Subcutaneous abdominal adipose tissue (tissue), 5 donors: ENCODE data around the gene CMBL.
A peak's percentile ranks its signal among the peaks of the same experiment; 100 is the strongest.

Experiments used
- H3K27ac ChIP-seq: one replicate; pipeline ENCODE4 v1.7.0; 2013; ENCODE audit warnings: low read depth, mild to moderate bottlenecking, inconsistent platforms, low read length, moderate library complexity
- H3K27me3 ChIP-seq, 5 donors: one replicate each; pipeline ENCODE4 v1.7.0; 2013; ENCODE audit warnings: low read length in 5 of 5, inconsistent platforms in 1 of 5; ENCODE audit not compliant: control insufficient read depth in 5 of 5, insufficient read depth in 4 of 5
- H3K36me3 ChIP-seq, 5 donors: one replicate each; pipeline ENCODE4 v1.7.0; 2013; ENCODE audit warnings: low read length in 5 of 5; ENCODE audit not compliant: control insufficient read depth in 5 of 5, insufficient read depth in 5 of 5
- H3K4me1 ChIP-seq, 5 donors: one replicate each; pipeline ENCODE4 v1.7.0; 2013; ENCODE audit warnings: low read length in 5 of 5, mild to moderate bottlenecking in 3 of 5, moderate library complexity in 1 of 5; ENCODE audit not compliant: control insufficient read depth in 5 of 5, insufficient read depth in 5 of 5
- H3K4me3 ChIP-seq, 5 donors: one replicate each; pipeline ENCODE4 v1.7.0; 2013; ENCODE audit warnings: low read length in 5 of 5, low read depth in 1 of 5
- H3K9ac ChIP-seq, 5 donors: one replicate each; pipeline ENCODE4 v1.7.0; 2013; ENCODE audit warnings: low read length in 5 of 5, mild to moderate bottlenecking in 4 of 5, moderate library complexity in 3 of 5
- H3K9me3 ChIP-seq, 5 donors: one replicate each; pipeline ENCODE4 v1.7.0; 2013; ENCODE audit warnings: low read length in 5 of 5; ENCODE audit not compliant: control insufficient read depth in 5 of 5
- donor health status: healthy.
- donor health status: healthy.
- donor health status: healthy.
- donor health status: healthy.
- donor health status: healthy.

The CMBL gene

GRCh38 chr5:10333154-10334006 is 25.7 kb upstream of the CMBL start:
- Histone ChIP-seq H3K27me3 (peaks cover 0 to 3% (median 0%) of the 10 kb centered on the region in 5 donors), H3K27ac (no peak overlapping the region), H3K9me3 (no peaks in the 10 kb centered on the region), H3K9ac (peak overlapping the region in 4 of 5 donors; percentile 21 to 79 (median 72)), H3K4me1 (peaks cover 13 to 59% (median 46%) of the 10 kb centered on the region in 5 donors), H3K4me3 (peak overlapping the region; percentile 60 to 80 (median 72)), H3K36me3 (no peaks in the 10 kb centered on the region)

DNA sequence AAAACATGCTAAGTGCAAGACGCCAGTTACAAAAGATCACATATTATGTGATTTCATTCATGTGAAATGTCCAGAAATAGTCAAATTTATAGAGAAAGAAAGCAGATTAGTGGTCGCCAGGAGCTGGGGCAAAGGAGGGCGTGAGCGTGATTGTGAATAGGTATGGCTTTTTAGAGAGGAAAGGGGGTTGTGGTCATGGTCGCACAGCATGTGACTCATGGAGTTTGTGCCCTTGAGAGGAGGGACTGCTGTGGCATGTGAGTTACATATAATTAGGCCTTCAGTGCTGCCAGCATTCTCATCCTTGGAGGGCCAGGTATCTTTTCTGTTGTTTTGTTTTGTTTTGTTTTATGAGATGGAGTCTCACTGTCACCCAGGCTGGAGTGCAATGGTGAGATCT is 24.6 kb upstream of the CMBL start:
- peaks cover 0 to 3% (median 0%) of the 10 kb centered on the region in 5 donors for H3K27me3 ChIP-seq
- no peak overlapping the region for H3K27ac ChIP-seq
- no peak overlapping the region for H3K9ac ChIP-seq
- H3K9me3 ChIP-seq, result no peaks in the 10 kb centered on the region
- H3K4me1 ChIP-seq, result peaks cover 13 to 60% (median 46%) of the 10 kb centered on the region in 5 donors
- H3K4me3 ChIP-seq, result no peak overlapping the region
- no peaks in the 10 kb centered on the region for H3K36me3 ChIP-seq

DNA sequence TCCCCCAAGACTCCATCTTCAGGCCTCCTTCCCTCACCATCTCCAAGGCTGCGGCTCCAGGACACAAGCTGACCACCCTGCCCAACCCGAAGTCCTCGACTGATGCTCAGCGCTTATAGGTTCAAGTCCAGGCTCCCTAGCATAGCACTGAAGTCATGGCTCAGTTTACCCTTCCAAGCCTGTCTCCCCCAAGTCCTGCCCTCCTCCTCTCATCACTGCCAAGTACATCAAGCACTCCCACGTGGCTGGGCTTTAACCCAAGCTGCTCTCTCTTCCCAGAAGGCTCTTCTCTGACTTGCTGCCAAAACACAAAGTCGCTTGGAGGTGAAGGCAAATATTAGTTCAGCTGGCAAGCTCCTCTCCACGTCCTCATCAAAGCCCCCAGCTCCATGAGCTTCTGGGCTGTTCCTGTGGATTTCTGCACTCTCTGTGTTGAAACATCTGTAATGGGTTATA is 23.7 kb upstream of the CMBL start:
- Histone ChIP-seq H3K4me3 (no peak overlapping the region), H3K4me1 (peaks cover 13 to 60% (median 46%) of the 10 kb centered on the region in 5 donors), H3K9me3 (no peaks in the 10 kb centered on the region), H3K27ac (peak overlapping the region; percentile 82), H3K9ac (no peak overlapping the region), H3K36me3 (no peaks in the 10 kb centered on the region), H3K27me3 (peaks cover 0 to 3% (median 0%) of the 10 kb centered on the region in 5 donors)

DNA sequence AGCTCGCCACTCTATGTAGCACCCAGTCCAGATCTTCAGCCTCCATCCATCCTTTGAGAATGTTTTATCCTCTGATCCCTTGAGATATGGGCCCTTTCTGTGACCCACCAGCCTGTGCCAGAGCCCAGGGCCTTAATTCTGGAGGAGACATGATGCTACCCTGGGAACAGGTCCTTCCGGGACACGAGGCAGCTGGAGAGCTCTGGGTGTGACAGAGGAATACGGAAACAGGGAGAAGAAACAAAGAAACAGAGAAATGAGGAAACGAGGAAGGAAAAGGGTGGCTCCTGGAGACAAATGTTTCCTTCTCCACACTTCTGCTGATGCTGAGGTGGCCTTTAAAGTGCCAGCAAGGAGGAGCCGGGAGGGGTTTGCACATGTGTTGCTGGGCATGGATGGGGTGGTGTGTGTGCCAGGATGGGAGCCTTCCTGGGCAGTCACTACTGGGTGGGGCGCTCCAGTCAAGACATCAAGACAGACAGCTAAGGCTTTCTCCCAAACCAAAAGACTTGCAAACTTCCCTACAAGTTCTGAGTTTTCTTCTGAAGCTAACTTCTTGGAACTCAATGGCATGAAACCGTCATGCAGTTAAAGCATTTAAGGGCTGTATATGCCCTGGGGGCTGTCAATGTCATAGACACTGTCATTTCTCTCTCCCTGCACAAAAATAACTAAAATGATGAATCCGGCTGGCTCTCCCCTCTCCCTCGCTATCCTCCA is 23.0 kb upstream of the CMBL start:
- Histone ChIP-seq H3K4me3 (no peak overlapping the region), H3K27ac (peak overlapping the region; percentile 82), H3K9me3 (no peaks in the 10 kb centered on the region), H3K4me1 (peaks cover 13 to 58% (median 46%) of the 10 kb centered on the region in 5 donors), H3K36me3 (no peaks in the 10 kb centered on the region), H3K27me3 (peaks cover 0 to under 1% (median 0%) of the 10 kb centered on the region in 5 donors), H3K9ac (no peak overlapping the region)

GRCh38 chr5:10329820-10330481 is 22.2 kb upstream of the CMBL start:
- Histone ChIP-seq H3K27ac (peak overlapping the region; percentile 82), H3K4me1 (peaks cover 13 to 57% (median 46%) of the 10 kb centered on the region in 5 donors), H3K9ac (no peak overlapping the region), H3K36me3 (no peaks in the 10 kb centered on the region), H3K4me3 (no peak overlapping the region), H3K27me3 (no peaks in the 10 kb centered on the region), H3K9me3 (no peaks in the 10 kb centered on the region)

DNA sequence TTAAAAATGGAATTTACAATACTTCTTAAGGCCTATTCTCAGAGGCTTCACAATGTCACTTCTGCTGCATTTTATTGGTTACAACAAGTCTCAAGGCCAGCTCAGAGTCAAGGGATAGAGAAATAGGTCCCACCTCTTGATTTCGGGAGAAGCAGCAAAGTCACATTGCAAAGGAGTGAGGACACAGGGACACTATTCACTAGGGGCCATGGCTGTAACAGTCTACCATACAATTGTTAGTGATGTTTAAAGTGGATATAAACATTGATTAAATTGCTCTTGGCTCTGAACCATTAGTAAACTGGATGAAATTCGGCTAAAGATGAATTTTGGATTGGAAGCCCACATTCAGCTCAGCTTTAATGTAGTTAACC is 21.7 kb upstream of the CMBL start:
- H3K4me1 ChIP-seq, result peaks cover 13 to 62% (median 46%) of the 10 kb centered on the region in 5 donors
- no peaks in the 10 kb centered on the region for H3K9me3 ChIP-seq
- H3K36me3 ChIP-seq, result no peaks in the 10 kb centered on the region
- H3K27me3 ChIP-seq, result no peaks in the 10 kb centered on the region
- H3K27ac ChIP-seq, result peak overlapping the region; percentile 82
- no peak overlapping the region for H3K4me3 ChIP-seq
- H3K9ac ChIP-seq, result no peak overlapping the region

GRCh38 chr5:10328323-10328722 is 20.6 kb upstream of the CMBL start:
- Histone ChIP-seq H3K36me3 (no peaks in the 10 kb centered on the region), H3K27me3 (no peaks in the 10 kb centered on the region), H3K27ac (no peak overlapping the region), H3K9ac (no peak overlapping the region), H3K4me3 (no peak overlapping the region), H3K4me1 (peaks cover 13 to 54% (median 43%) of the 10 kb centered on the region in 5 donors), H3K9me3 (no peaks in the 10 kb centered on the region)

DNA sequence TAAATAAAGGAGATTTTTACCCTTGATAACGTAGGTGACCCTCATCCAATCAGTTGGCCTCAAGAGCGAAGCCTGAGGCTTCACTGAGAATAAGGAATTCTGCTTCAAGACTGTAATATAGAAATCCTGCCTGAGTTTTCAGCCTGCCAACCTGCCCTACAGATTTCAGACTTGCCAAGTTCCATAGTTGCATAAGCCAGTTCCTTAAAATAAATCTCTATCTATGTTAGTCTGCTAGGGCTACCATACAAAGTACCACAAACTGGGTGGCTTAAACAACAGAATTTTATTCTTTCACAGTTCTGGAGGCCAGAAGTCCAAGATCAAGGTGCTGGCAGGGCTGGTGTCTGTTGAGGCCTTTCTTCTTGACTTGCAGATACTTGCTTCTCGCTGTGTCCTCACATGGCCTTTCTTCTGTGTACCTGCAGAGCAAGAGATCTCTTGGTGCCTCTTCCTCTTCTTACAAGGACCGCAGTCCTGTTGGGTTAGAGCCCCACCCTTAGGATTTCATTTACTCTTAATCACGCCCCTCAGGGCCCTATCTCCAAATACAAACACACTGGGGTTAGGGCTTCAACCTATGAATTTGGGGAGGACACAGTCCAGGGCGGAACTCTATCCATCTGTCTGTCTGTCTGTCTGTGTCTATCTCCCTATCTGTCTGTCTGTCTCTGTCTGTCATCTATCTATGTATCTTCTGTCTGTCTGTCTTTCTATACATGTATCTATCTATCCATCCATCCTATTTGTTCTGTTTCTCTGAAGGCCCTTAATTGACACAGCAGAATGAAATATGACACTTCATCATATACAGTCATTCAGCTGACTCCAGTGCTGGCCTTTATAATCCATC is 17.0 kb upstream of the CMBL start:
- Histone ChIP-seq H3K4me3 (no peak overlapping the region), H3K27ac (no peak overlapping the region), H3K9me3 (no peaks in the 10 kb centered on the region), H3K4me1 (peaks cover 0 to 22% (median 10%) of the 10 kb centered on the region in 5 donors), H3K9ac (no peak overlapping the region), H3K27me3 (no peaks in the 10 kb centered on the region), H3K36me3 (no peaks in the 10 kb centered on the region)
